Lung microvascular endothelial cell (primary cell): ENCODE measurements around the gene HMSD. TPM values are rescaled to one million over a fixed set of nuclear protein-coding genes. Genes with fewer than 3 reads are reported as not detected.

ENCODE experiments used
- DNase-seq, 2 donors: peaks; one replicate each; pipeline versions ENCODE4 v3.0.0 to v3.0.0-alpha.2; 2010; ENCODE audit warnings: low read depth in 2 of 2
- total RNA-seq: library from RNA; depleted of rRNA; stranded (reverse); fragments of >200 nt; gene quantifications from 2 replicates; pipeline ENCODE4 v1.2.1, GENCODE V29; 2014

The HMSD gene
- total RNA-seq, 1 donor from 2014 or later = not detected

DNA sequence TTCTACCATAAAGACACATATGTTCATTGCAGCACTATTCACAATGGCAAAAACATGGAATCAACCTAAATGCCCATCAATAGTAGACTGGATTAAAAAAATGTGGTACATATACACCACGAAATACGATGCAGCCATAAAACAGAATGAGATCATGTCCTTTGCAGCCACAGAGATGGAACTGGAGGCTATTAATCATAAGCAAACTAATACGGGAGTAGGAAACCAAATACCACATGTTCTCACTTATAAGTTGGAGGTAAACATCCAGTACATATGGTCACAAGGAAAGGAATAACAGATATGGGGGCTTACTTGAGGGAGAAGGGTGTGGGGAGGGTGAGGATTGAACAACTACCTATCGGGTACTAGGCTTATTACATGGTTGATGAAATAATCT is 7.7 kb downstream of the HMSD start:
- no peak for DNase-seq

DNA sequence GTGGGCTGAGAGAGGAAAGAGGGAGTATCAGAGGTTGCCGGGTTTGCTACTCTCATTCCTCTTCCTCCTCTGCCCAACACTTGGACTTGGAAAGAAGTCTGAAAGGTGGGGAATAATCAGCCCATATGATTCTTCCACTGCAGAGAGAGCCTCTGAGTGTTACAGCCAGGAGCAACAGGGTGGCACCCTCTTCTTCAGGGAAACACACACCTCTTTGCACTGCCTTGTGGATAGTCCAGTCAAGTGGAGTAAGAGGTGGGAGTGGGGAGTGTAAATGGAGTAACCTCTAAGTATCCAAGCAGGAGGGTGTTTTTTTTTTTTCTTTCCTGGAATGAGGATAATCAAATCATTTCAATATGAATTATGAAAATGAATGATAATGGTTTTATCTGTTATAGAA is 11.8 kb downstream of the HMSD start:
- no peak for DNase-seq

DNA sequence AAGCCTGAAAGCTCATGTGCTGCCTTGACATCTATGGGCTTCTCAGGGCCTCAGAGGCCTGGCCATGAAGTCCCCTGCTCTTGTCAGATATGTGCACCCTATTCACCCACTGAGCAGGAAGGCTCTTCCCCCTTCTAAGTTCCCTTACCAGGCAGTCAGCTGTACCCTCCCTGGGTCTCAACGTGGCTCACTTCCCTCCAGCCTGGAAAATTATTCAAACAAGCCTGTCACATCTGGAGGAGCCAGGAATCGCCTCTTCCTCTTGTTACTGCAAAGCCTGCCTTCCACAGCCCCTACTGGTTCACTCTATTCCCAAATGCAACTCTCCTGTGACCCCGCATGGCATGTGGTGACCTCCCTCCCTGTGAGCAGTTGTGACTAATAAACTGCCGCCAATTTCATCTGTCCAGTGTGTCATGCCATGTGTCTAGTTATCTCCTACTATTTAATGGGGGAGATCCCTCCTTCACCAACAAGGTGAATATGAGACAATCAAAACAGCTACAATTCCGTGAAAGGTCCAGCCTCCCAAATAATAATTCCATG is 12.4 kb downstream of the HMSD start:
- DNase-seq = no peak

DNA sequence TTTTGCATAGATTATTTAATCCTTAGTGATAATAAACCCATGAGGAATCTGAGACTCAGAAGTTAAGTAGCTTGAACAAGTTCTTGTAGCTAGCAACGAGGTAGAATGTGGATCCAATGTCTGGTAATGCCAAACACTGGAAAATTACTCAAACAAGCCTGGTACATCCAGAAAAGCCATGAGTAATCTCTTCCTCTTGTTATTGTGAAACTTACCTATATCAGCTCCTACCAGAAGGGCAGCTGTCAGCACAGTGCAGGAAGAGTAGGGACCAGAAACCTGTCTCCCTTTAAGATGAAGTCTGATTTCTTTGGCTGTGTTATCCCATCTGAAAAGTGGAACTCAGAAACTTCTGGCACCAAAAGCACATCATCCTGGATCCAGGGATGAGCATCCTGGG is 13.0 kb downstream of the HMSD start:
- peak in 1 of 2 donors; percentile 33 for DNase-seq

DNA sequence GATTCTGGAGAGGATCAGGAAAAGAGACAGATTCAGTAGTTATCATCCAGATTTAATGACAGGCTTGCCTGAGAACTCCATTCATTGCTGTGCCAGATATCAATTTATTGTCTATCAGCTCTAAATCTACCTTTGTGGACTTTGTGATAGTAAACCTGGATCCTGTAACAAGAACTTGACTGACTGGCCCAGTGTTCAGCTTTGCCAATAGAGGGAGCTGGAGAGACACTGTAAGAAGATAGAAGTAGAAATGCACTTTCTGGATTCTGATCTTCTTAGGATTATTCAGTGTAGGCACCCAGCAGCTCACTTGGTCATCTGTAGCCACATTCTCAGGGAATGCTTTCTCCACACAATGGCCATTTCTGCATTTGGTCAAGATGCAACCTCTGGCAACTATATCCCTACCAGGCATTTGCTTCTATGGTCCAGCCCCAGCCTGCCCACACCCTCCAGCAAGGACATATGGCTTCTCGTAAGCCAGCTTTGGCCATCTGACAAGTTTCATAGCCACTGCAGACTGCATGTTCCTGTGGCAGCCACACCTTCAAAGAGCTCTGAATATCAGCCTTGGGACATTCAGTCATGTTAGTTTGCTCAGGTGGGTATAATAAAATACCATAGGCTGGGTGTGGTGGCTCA is 14.6 kb downstream of the HMSD start:
- peak; percentile 69 to 74 for DNase-seq

DNA sequence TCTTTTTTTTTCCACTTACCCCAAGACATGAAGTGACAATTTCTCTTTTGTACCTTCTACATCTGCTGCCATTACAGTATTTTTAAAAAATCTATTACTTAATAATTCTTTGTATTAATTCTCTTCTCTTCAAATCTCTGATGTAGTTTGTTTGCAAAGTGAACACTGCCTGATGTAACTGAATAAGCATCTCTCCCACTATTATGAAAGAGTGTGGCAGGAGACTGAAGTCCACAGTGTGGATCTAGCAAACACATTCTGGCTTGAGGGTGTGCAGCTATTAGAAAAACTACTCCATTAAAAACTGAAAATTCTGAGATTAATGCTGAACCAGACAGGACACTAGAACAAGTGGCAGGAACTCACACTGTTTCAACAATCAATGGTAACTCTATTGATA is 15.8 kb downstream of the HMSD start:
- DNase-seq = no peak

DNA sequence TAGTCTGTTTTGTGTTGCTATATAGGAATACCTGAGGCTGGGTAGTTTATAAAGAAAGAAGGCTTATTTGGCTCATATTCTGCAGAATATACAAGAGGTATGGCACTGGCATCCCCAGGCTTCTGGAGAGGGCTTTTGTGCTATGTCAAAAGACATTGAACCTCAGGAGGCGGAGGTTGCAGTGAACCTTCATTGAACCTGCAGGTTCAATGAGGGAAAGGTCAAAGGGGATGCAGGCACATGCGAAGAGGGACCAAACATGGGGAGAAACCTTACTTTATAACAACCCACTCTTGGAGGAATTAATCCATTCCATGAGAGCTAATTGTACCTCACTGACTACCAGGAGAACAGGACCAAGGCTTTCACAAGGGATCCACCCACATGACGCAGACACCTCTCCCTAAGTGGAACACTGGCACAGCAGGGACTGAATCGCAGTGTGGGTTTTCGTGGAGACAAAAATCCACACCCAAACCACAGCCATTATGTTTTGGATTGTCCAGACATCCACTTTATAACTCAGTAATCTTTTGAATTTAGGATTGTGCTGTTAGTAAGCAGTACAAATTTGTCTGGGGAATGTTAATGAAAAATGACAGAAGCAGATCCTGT is 16.7 kb downstream of the HMSD start:
- no peak for DNase-seq

DNA sequence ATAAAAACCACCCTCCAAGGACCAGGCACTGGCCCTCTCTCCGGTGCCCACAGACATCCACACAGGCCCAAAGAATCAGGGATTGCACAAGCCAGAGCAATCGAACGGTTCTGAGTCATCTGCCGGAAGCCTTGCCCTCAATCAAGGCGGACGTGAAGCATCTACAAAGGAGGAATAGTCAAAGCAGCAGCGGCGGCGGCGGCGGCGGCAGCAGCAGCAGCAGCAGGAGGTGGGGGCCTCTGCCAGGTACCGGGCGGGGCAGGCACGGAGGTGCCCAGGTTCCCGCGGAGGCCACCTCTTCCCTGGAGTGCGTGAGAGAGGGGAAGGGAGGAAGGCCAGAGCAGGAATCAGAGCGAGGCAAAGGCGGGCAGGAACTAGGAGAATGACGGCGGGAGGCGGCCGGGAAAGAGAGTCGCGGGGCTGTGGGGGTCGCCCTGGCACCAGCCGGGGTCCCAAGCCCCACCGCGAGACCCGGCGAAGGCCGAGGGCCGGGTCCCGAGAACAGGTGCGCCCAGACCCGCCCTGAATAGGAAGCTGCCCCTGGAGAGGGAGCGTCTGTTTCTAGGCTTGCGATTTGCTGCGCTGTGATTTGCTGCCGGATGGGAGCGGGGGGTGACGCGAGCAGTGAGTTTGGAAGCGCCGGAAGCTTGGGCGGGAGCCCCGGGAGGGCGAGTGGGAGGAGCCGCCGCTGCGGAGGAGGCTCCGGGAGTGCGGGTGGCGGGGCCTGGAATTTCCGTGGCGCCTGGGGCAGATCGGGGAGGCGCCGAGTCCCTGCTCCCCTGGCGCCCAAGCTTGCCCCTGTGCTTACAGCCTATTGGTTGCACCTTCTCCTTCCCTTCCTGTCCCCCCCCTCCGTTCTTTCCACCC is 21.1 kb downstream of the HMSD start, which contains the start of gene SERPINB8:
SERPINB8 (plus strand) TSS at position 140 of the 867 bp plus-strand sequence. CDS start 8,228 bp downstream, outside the sequence.
- DNase-seq = peak; percentile 87 to 91

DNA sequence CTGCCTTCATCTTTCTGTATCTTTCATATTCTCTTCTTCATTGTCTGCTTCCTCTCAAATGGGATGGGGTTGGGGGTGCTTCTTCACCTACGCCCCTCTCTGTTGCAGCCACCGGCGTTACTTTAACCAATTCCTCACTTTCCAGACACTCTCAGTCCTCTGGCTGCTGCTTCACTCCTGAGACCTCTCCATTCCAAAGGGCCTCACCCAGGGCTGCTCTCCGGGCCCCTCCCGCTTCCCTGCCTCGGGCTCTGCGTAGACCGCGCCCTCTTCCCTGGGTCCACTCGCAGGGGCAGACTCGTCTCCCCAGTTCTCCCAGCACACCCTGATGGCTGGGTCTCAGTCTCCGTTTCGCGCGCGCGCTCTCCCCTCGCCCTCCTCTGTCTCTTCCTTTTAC is 21.7 kb downstream of the HMSD start:
- peak; percentile 6 to 20 for DNase-seq

DNA sequence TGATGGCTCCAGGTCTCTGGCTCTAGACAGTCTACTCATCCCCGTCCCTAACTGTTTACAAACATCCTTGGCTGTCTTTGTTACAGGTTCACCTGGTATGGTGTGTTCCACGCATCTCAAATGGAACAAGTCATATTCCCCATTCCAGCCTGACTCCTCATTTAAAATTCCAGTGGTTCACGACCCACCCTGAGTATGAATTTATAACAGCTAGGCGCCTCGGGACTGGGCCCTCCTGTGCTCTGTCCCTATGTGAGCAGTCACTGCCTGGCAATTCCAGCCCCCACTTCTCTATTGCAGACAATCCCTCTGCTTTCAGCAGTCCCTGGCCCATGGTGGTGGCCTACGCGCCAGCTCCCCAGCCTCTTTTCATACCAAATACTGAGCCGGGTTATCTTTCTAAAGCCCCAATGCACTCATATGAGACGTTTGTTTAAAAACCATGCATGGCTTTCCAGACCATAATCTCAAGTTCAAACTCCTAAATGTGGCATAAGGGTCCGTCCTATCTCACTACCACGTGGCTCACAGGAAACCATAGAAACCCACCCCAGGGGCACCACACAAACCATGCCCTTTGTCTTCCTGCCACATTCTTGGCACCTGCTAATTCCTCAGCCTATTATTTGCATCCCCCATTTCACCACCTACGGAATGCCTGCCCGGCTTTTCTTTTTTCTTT is 22.4 kb downstream of the HMSD start:
- no peak for DNase-seq

DNA sequence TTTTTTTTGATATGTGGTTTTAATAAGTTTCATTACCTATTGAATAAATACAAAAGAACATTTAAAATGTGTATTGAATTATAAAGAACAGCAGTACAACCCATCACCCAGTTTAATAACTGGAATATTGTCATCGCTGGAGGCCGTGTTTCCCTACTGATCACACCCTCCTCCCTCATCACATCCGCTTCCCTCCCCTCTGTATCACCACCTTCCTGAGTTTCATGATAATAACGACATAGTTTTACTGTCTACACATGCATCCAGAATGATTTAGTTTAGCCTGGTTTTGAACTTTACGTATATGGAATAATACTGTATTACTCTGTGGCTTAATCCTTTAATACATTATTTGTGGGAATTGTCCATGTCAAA is 22.9 kb downstream of the HMSD start:
- no peak for DNase-seq

DNA sequence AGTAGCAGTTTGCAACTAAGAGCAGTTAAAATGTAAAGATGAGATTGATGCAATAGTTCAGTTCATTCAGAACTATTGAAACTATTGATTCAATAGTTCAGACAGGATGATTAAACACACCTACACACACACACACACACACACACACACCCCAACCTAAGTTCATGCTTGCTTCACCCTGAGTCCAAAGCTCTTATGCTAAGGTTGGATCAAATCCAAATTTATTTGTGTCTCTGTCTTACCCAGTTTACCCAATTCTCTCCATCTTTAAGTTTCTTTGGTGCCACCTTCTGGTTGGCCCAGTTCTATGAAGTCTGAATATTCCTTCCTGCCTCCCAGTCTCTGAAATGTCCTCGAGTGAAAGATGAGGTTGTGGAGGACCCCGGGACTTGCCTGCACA is 25.9 kb downstream of the HMSD start:
- peak in 1 of 2 donors; percentile 27 for DNase-seq

DNA sequence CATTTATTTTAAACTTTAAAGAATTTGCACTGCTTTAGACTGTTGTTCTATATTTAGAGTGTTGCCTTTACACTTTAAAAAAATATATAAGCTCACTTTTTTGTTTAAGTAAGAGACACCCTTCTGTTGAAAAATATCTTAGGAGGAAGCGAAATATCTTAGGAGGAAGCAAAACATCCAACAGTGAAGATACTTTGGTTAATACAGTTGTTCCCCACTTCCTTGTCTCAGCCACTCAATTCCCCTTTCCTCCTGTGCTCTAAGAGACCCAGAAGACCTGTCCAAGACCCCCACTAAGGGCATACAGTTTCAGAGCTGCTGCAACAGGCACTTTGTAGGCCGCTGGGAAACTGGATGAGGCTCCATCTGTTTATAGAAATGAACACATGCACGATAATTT is 26.5 kb downstream of the HMSD start:
- no peak for DNase-seq

DNA sequence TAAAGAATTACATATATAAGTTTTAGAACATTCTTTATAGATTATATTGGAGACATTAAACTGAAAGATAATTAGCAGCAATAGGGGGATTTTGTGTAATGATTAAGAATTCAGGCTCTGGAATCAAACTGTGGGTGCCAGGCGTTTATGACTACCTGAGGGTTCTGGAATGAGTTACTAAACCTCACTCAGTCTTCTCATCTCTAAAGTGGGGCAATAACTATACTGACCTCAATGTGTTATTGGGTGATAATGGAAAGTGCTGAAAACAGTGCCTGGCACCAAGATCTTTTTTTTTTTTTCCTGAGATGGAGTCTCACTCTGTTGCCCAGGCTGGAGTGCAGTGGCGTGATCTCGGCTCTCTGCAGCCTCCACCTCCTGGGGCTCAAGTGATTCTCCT is 27.9 kb downstream of the HMSD start:
- no peak for DNase-seq

DNA sequence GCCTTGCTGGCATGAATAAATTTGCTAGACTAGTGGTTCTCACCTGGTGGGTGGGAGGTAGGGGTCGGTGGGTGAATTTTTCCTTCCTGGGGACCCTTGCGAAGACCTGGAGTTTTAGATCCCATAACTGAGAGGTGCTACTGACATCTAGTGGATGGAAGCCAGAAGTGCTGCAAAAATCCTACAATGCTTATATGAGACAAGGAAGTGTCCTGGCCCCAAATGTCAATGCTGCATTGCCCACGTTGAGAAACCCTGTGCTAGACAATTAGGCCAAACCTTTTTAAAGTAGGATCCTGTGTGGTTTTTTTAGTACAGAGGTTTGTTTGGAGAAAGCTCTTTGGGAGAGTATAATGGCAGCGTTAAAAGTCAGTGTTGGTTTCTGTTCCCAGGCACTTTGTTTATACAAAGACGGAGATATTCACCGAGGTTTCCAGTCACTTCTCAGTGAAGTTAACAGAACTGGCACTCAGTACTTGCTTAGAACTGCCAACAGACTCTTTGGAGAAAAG is 30.4 kb downstream of the HMSD start:
- peak; percentile 68 to 78 for DNase-seq

DNA sequence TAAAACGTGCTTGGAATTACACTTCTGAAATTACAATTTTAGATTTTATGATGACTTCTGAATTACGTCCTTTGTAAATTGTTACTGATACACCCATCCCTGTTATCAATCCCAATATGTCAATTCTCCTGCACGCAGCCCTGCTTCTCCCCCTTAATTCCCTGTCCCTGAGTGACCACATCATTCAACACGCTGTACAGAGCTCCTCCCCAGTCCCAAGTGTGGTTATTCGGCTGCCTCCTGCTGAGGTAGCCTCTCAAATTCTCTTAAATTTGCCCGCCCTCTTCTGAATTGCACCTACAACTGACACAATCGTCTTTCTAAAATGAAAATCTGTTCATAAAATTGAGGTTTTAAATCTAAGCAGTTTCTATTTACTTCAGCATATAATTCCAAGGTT is 30.9 kb downstream of the HMSD start:
- DNase-seq = no peak

DNA sequence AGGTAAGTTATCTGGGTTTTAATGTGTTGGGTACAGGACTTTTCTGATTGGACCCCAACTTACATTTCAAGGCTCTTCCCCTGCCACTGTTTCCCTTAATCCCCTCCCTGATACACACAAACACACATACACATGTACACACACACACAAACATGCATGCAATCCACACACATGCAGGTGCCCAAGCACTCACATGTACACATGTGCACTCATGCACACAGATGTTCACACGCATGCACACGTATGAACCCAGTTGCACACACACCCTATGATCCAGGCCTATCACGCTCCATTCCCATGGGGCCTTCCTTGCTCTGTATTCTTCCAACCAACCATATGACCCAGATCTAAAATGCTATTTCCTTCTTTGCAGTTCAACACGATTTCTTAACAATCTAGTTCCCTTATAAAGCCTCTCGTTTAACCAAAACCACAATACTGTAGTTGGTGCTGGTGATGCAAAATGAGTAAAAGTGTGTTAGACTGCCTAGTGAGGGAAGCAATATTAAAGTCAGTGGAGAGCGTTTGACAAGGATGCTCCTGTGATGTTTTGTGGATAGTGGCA is 31.9 kb downstream of the HMSD start:
- no peak for DNase-seq

DNA sequence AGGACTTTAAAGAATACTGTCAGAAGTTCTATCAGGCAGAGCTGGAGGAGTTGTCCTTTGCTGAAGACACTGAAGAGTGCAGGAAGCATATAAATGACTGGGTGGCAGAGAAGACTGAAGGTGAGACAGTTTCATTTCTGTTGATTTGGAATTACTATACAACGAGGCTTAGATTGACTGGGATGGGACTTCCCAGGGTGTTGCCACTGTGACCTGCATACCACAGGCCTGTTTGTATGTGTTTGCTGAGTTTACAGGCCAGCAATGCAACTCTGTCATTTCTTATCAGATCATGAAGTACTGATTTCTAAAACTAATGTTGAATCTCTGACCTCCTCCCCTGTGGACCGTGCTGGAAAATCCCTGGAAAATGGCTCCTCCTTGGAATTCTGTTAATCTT is 32.6 kb downstream of the HMSD start:
- no peak for DNase-seq

DNA sequence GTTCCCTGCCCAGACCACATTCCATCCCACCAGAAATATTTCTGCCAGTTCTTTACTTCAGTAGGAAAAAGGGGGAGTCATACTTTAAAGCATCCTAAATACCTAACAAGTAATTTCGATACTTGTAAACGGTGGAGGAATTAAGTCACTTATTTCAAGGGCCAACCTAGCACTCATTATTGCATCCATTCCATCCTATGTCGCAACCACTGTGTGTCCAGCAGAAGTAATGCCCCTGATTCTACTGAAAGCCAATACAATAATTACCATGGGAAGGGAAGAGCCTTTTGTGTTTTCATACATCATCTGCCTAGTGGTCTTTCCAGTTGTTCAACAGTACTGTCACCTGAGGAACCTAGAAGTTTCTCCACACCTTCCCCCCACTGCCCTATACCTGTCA is 33.3 kb downstream of the HMSD start:
- DNase-seq = no peak

DNA sequence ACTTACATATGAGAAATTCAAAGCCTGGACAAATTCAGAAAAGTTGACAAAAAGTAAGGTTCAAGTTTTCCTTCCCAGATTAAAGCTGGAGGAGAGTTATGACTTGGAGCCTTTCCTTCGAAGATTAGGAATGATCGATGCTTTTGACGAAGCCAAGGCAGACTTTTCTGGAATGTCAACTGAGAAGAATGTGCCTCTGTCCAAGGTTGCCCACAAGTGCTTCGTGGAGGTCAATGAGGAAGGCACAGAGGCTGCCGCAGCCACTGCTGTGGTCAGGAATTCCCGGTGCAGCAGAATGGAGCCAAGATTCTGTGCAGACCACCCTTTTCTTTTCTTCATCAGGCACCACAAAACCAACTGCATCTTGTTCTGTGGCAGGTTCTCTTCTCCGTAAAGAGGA is 37.8 kb downstream of the HMSD start:
- DNase-seq = no peak

DNA sequence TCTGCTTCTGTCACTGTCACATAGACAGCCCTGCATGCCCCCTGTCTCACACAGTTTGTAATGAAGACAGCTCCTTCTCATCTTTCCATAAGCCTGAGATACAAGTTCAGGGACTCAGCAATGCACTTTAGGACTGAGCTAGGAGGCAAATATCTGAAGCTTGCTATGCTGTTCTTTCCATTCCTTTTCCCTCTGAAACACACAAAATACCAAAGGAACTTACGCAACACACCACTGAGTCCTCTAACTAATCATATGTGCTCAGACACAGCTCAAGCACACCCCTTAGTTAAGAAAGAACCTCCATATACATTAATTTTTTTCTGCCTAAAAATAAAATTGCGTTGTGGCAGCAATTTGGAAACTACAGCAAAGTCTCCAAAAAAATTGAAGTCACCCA is 38.6 kb downstream of the HMSD start:
- DNase-seq = no peak
